ENCODE results near the gene WDR90.

Gene WDR90

DNA sequence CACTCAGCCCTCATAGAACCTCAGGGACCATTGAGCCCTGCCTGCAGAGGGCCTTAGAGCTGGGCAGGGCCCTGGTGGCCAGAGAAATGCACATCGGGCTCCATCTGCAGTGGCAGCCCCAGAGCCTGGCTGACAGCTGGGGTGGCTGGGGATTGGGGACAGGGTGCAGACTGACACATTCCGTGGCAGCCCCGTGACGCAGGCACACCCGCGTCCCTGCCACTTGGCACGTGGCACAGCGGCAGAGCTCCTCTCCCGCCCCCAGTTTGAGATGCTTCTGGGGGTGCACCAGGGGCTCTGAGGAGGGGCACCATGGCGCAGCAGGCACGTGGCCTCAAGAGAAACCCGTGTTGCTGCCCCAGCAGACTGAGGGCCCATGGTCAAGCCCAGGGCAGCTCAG is 54.2 kb downstream of the WDR90 start:
- no peak overlapping the region for H4K5ac ChIP-seq (ENCODE audit: low read length)
- H3K27ac ChIP-seq (ENCODE audit: low read depth, low read length): no peak overlapping the region
- no peak overlapping the region for H3K4me3 ChIP-seq (ENCODE audit: low read length)
- no peaks in the 10 kb centered on the region for H3K36me3 ChIP-seq (ENCODE audit: control insufficient read depth, insufficient read depth, low read length)
- H3K79me1 ChIP-seq (ENCODE audit: low read length): no peaks in the 10 kb centered on the region
- no peak for DNase-seq
- no peak overlapping the region for H3K18ac ChIP-seq (ENCODE audit: low read length)
- H3K27me3 ChIP-seq (ENCODE audit: insufficient read depth, low read length, poor library complexity): peaks cover 40% of the 10 kb centered on the region
- H3K9ac ChIP-seq (ENCODE audit: low read length): no peak overlapping the region
- H2BK5ac ChIP-seq (ENCODE audit: low read length): no peak overlapping the region
- H3K4me1 ChIP-seq (ENCODE audit: control insufficient read depth, low read depth, low read length): no peaks in the 10 kb centered on the region
- H2AK5ac ChIP-seq (ENCODE audit: low read length): no peak overlapping the region
- no peak overlapping the region for H3K4ac ChIP-seq (ENCODE audit: low read depth, low read length)
- no peak overlapping the region for H2BK120ac ChIP-seq (ENCODE audit: low read depth, low read length)
- no peak overlapping the region for H4K8ac ChIP-seq (ENCODE audit: low read depth, low read length)
- no peaks in the 10 kb centered on the region for H3K79me2 ChIP-seq (ENCODE audit: control insufficient read depth, insufficient read depth, low read length)
- H3K56ac ChIP-seq (ENCODE audit: low read length): no peak overlapping the region
- no peak overlapping the region for H3K23ac ChIP-seq (ENCODE audit: low read length)
- WGBS (ENCODE audit: extremely low coverage, insufficient coverage, low lambda C conversion rate): no CpG with 5 or more reads among the region's 12 CpGs
- no peak overlapping the region for H3K4me2 ChIP-seq (ENCODE audit: low read length)
- H2BK15ac ChIP-seq (replicated peaks; ENCODE audit: low read depth): no peak overlapping the region

DNA sequence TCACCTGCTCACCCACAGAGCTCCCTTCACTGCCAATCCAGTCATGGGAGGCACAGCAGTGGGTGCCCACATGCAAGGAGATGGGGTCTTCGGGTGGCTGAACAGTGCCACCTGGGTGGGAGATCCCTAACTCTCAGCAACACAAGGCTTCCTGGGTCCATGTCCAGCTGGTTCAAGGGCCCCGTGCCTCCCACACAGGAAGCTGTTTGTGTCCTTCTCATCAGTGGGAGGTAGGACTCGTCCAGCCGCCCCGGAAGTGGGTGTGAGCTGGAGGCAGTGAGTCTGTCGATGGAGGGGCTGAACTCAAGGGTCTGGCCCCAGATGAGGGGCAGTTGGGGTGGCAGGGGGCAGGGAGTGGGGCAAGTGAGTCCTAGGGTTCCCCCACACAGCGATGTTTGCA is 54.9 kb downstream of the WDR90 start:
- Histone ChIP-seq H3K4me2 (ENCODE audit: low read length) (no peak overlapping the region), H2BK15ac (replicated peaks; ENCODE audit: low read depth) (no peak overlapping the region), H3K56ac (ENCODE audit: low read length) (no peak overlapping the region), H3K36me3 (ENCODE audit: control insufficient read depth, insufficient read depth, low read length) (no peaks in the 10 kb centered on the region), H3K27me3 (ENCODE audit: insufficient read depth, low read length, poor library complexity) (peaks cover 40% of the 10 kb centered on the region), H3K4me1 (ENCODE audit: control insufficient read depth, low read depth, low read length) (no peaks in the 10 kb centered on the region), H3K27ac (ENCODE audit: low read depth, low read length) (no peak overlapping the region), H3K4ac (ENCODE audit: low read depth, low read length) (no peak overlapping the region), H3K4me3 (ENCODE audit: low read length) (no peak overlapping the region), H3K18ac (ENCODE audit: low read length) (no peak overlapping the region), H3K79me1 (ENCODE audit: low read length) (no peaks in the 10 kb centered on the region), H2AK5ac (ENCODE audit: low read length) (no peak overlapping the region), H4K5ac (ENCODE audit: low read length) (no peak overlapping the region), H3K23ac (ENCODE audit: low read length) (no peak overlapping the region), H3K79me2 (ENCODE audit: control insufficient read depth, insufficient read depth, low read length) (no peaks in the 10 kb centered on the region), H2BK120ac (ENCODE audit: low read depth, low read length) (no peak overlapping the region), H4K8ac (ENCODE audit: low read depth, low read length) (no peak overlapping the region), H3K9ac (ENCODE audit: low read length) (no peak overlapping the region), H2BK5ac (ENCODE audit: low read length) (no peak overlapping the region)
- DNase-seq: no peak
- no CpG with 5 or more reads among the region's 7 CpGs for WGBS (ENCODE audit: extremely low coverage, insufficient coverage, low lambda C conversion rate)

DNA sequence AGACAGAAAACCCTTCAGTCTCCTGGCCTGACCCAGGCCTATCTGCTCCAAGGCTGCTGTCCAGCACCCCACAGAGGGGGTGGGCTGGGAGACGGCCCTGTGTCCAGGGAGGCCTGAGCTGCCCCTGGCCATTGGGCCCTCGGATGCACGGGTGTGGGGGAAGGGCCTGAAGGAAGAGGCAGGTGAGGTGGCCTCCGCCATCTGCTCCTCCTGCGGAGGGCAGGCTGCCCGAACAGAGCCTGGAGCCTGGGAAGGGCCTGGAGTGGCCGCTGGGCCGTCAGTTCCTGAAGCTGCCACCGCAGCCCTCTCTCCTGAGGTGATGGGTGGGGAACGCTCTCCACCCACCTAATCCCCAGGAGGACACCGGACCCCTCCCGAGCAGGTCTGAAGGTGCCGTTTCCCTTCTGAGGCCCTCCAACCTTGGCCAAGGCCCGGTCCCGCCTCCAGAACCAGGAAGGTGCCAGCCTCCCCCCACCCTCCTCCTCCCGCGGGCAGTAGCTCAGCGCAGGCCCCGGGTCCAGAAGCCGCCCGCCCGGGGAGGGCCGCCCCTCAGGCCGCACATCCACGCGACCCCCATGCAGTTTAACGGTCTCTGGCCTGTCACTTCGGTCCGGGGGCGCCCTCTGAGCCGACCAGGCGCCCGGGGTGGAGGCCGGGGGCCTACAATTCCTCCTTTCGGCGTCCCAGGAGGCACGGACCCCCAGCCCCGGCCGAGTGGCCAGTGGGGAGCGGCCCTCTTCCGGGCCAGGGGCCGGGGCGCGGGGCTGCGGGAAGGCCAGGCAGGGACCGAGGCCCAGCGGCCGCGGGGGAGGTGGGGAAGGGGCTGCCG is 55.6 kb downstream of the WDR90 start:
- Histone ChIP-seq H3K27me3 (ENCODE audit: insufficient read depth, low read length, poor library complexity) (peaks cover 38% of the 10 kb centered on the region), H3K4me3 (ENCODE audit: low read length) (no peak overlapping the region)

DNA sequence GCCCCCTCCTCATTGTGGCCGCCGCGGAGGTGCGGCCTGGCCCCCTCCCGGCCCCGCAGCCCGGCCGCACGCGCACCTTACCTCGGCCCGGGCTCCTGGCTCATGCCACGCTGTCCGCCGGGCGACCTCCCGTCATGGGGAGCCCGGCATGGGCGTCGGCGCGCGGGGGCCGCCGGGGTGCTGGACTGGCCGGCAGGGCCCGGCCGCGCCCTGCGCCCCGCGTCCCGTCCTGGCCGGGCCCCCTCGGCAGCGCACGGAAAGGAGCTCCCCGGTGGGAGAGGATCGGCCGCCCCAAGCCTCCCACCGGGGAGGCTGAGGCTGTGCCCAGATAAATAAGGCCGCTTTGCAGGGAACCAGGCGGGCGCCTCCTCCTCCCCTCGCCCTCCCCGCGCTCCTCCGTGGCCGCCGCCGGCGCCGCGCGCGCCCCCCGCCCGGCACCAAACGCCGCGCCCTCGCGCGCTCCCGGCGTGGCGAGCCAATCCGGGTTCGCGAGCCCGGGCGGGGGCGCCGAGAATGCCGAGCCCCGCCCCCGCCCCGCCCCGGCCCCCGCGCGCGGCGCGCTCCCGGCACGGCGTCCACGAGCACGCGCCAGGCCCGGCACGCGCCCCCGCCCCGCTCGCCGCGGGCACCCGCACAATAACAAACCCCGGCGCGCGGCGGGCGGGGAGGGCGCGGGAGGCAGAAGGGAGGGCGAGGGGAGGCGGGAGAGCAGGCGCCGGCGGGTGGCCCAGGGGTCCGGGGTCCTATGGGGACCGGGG is 56.4 kb downstream of the WDR90 start, which contains the start of gene FBXL16:
Gene FBXL16 (minus strand): TSS at position 371 of the 758 bp plus-strand sequence. CDS start 8,396 bp downstream, outside the sequence.
- DNase-seq: no peak
- H3K4me3 ChIP-seq (ENCODE audit: low read length): no peak within 1 kb of the TSS

More for the DNA sequence above, 55.6 kb downstream of the WDR90 start:
- no peak overlapping the region for H2BK120ac ChIP-seq (ENCODE audit: low read depth, low read length)
- H3K9ac ChIP-seq (ENCODE audit: low read length): no peak overlapping the region
- no peaks in the 10 kb centered on the region for H3K36me3 ChIP-seq (ENCODE audit: control insufficient read depth, insufficient read depth, low read length)
- no peak for DNase-seq
- no peak overlapping the region for H2BK15ac ChIP-seq (replicated peaks; ENCODE audit: low read depth)
- H3K18ac ChIP-seq (ENCODE audit: low read length): no peak overlapping the region
- no peak overlapping the region for H3K4me2 ChIP-seq (ENCODE audit: low read length)
- H4K8ac ChIP-seq (ENCODE audit: low read depth, low read length): no peak overlapping the region
- no peak overlapping the region for H3K27ac ChIP-seq (ENCODE audit: low read depth, low read length)
- no peak overlapping the region for H3K23ac ChIP-seq (ENCODE audit: low read length)
- H2BK5ac ChIP-seq (ENCODE audit: low read length): no peak overlapping the region
- H3K56ac ChIP-seq (ENCODE audit: low read length): no peak overlapping the region
- no peaks in the 10 kb centered on the region for H3K79me1 ChIP-seq (ENCODE audit: low read length)
- WGBS (ENCODE audit: extremely low coverage, insufficient coverage, low lambda C conversion rate): no CpG with 5 or more reads among the region's 50 CpGs
- no peaks in the 10 kb centered on the region for H3K79me2 ChIP-seq (ENCODE audit: control insufficient read depth, insufficient read depth, low read length)
- H3K4ac ChIP-seq (ENCODE audit: low read depth, low read length): no peak overlapping the region
- no peak overlapping the region for H2AK5ac ChIP-seq (ENCODE audit: low read length)
- no peak overlapping the region for H4K5ac ChIP-seq (ENCODE audit: low read length)
- H3K4me1 ChIP-seq (ENCODE audit: control insufficient read depth, low read depth, low read length): no peaks in the 10 kb centered on the region

DNA sequence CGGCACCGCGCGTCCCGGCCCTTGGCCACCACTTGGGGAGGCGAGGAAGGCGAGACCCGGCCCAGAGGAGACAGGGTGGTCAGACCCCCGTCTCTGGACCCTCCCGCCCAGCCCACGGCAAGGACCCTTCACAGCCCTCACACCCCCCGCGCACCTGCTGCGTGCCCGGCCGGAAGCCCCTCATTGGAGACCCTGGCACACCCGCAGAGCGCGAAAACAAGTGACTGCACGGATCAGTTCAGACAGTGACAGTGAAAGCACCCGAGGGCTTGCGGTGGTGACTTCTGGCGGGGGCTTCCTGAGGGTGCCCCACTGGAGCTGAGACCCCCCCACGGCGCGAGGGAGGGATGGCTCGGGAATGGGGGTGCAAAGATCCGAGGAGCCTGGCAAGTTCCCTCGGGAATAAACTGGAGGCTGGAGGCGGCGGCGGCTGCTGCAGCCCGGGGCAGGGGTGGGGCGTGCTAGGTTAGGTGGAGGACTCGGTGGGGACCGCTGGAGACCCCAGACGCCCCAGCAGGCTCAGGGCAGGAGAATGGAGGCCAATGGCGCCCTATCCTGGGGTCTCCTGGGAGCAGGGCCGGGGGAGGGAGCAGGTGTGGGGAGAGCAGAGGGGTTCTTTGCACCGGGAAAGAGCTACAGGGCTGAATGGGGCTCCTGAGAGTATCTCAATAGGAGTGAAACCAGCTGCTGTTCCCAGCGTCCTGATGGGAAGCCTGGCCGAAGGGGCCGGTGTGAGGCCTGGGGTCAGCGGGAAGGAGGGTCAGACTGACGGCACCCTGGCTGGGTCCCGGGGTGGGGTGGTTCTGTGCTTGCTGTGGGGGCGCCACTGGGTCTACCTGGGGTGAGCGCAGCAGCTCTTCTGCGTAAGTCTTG is 57.3 kb downstream of the WDR90 start:
- H3K79me1 ChIP-seq (ENCODE audit: low read length): no peaks in the 10 kb centered on the region
- no peak overlapping the region for H3K9ac ChIP-seq (ENCODE audit: low read length)
- no peak overlapping the region for H2BK120ac ChIP-seq (ENCODE audit: low read depth, low read length)
- no peaks in the 10 kb centered on the region for H3K79me2 ChIP-seq (ENCODE audit: control insufficient read depth, insufficient read depth, low read length)
- no CpG with 5 or more reads among the region's 49 CpGs for WGBS (ENCODE audit: extremely low coverage, insufficient coverage, low lambda C conversion rate)
- no peak overlapping the region for H4K5ac ChIP-seq (ENCODE audit: low read length)
- H3K4me2 ChIP-seq (ENCODE audit: low read length): no peak overlapping the region
- H2BK15ac ChIP-seq (replicated peaks; ENCODE audit: low read depth): no peak overlapping the region
- H3K56ac ChIP-seq (ENCODE audit: low read length): no peak overlapping the region
- H4K8ac ChIP-seq (ENCODE audit: low read depth, low read length): no peak overlapping the region
- H3K36me3 ChIP-seq (ENCODE audit: control insufficient read depth, insufficient read depth, low read length): no peaks in the 10 kb centered on the region
- no peak overlapping the region for H3K27ac ChIP-seq (ENCODE audit: low read depth, low read length)
- no peak overlapping the region for H3K18ac ChIP-seq (ENCODE audit: low read length)
- no peak for DNase-seq
- no peak overlapping the region for H3K4me3 ChIP-seq (ENCODE audit: low read length)
- H3K27me3 ChIP-seq (ENCODE audit: insufficient read depth, low read length, poor library complexity): peaks cover 32% of the 10 kb centered on the region
- H2AK5ac ChIP-seq (ENCODE audit: low read length): no peak overlapping the region
- no peak overlapping the region for H3K23ac ChIP-seq (ENCODE audit: low read length)
- H2BK5ac ChIP-seq (ENCODE audit: low read length): no peak overlapping the region
- no peak overlapping the region for H3K4ac ChIP-seq (ENCODE audit: low read depth, low read length)
- H3K4me1 ChIP-seq (ENCODE audit: control insufficient read depth, low read depth, low read length): no peaks in the 10 kb centered on the region

More for the DNA sequence above, 56.4 kb downstream of the WDR90 start, which contains the start of gene FBXL16:
- H4K5ac ChIP-seq (ENCODE audit: low read length): no peak within 1 kb of the TSS
- H3K9ac ChIP-seq (ENCODE audit: low read length): peak within 1 kb of the TSS; percentile 11
- no peak within 1 kb of the TSS for H2BK15ac ChIP-seq (replicated peaks; ENCODE audit: low read depth)
- H4K8ac ChIP-seq (ENCODE audit: low read depth, low read length): no peak within 1 kb of the TSS
- no peak within 1 kb of the TSS for H3K23ac ChIP-seq (ENCODE audit: low read length)
- no peaks in the 10 kb centered on the region for H3K36me3 ChIP-seq (ENCODE audit: control insufficient read depth, insufficient read depth, low read length)
- H3K79me2 ChIP-seq (ENCODE audit: control insufficient read depth, insufficient read depth, low read length): no peaks in the 10 kb centered on the region
- WGBS (ENCODE audit: extremely low coverage, insufficient coverage, low lambda C conversion rate): no CpG with 5 or more reads among the region's 115 CpGs
- no peaks in the 10 kb centered on the region for H3K79me1 ChIP-seq (ENCODE audit: low read length)
- H3K56ac ChIP-seq (ENCODE audit: low read length): no peak within 1 kb of the TSS
- H3K4ac ChIP-seq (ENCODE audit: low read depth, low read length): no peak within 1 kb of the TSS
- no peak within 1 kb of the TSS for H3K27ac ChIP-seq (ENCODE audit: low read depth, low read length)
- H2BK5ac ChIP-seq (ENCODE audit: low read length): no peak within 1 kb of the TSS
- no peak within 1 kb of the TSS for H3K18ac ChIP-seq (ENCODE audit: low read length)
- no peak within 1 kb of the TSS for H2BK120ac ChIP-seq (ENCODE audit: low read depth, low read length)
- no peaks in the 10 kb centered on the region for H3K4me1 ChIP-seq (ENCODE audit: control insufficient read depth, low read depth, low read length)
- H3K27me3 ChIP-seq (ENCODE audit: insufficient read depth, low read length, poor library complexity): peaks cover 38% of the 10 kb centered on the region
- peak within 1 kb of the TSS; percentile 18 for H3K4me2 ChIP-seq (ENCODE audit: low read length)
- no peak within 1 kb of the TSS for H2AK5ac ChIP-seq (ENCODE audit: low read length)

Measured in mesendoderm (in vitro differentiated cells).